ENCODE measurements around the gene HSP90AB1.

HSP90AB1 gene

GRCh38 chr6:44246663-44247337 lies at the start of gene HSP90AB1:
TSS of gene HSP90AB1 (plus strand) at chr6:44247101. CDS start at chr6:44248630, 1,529 bp downstream.
- DNase-seq (ENCODE audit: low spot score), result peak; percentile 97

- no peak for DNase-seq (ENCODE audit: low spot score)
Measured at GRCh38 chr6:44198684-44199083, 48.2 kb upstream of the HSP90AB1 start.

- DNase-seq (ENCODE audit: low spot score), result no peak
Measured at GRCh38 chr6:44199883-44200282, 47.0 kb upstream of the HSP90AB1 start.

- no peak for DNase-seq (ENCODE audit: low spot score)
Measured at GRCh38 chr6:44201200-44201599, 45.7 kb upstream of the HSP90AB1 start.

- no peak for DNase-seq (ENCODE audit: low spot score)
Measured at GRCh38 chr6:44201638-44202303, 45.1 kb upstream of the HSP90AB1 start.

GRCh38 chr6:44202332-44202971 lies 44.4 kb upstream of the HSP90AB1 start:
- no peak for DNase-seq (ENCODE audit: low spot score)

GRCh38 chr6:44202972-44203750 lies 43.7 kb upstream of the HSP90AB1 start:
- DNase-seq (ENCODE audit: low spot score), result no peak

- DNase-seq (ENCODE audit: low spot score), result no peak
Measured at GRCh38 chr6:44203955-44204354, 42.9 kb upstream of the HSP90AB1 start.

GRCh38 chr6:44207966-44208365 lies 38.9 kb upstream of the HSP90AB1 start:
- no peak for DNase-seq (ENCODE audit: low spot score)

GRCh38 chr6:44211284-44211683 lies 35.6 kb upstream of the HSP90AB1 start:
- no peak for DNase-seq (ENCODE audit: low spot score)

- DNase-seq (ENCODE audit: low spot score), result no peak
Measured at GRCh38 chr6:44214307-44214706, 32.6 kb upstream of the HSP90AB1 start.

GRCh38 chr6:44216677-44217331 lies 30.1 kb upstream of the HSP90AB1 start, which contains the start of gene MYMX:
TSS of gene MYMX (plus strand) at chr6:44216926. CDS start at chr6:44217472, 546 bp downstream.
- DNase-seq (ENCODE audit: low spot score), result no peak

GRCh38 chr6:44217332-44218143 lies 29.4 kb upstream of the HSP90AB1 start:
- DNase-seq (ENCODE audit: low spot score), result peak; percentile 19

- peak; percentile 46 for DNase-seq (ENCODE audit: low spot score)
Measured at GRCh38 chr6:44219053-44219814, 27.7 kb upstream of the HSP90AB1 start.

GRCh38 chr6:44219815-44220784 lies 26.8 kb upstream of the HSP90AB1 start:
- DNase-seq (ENCODE audit: low spot score), result no peak

GRCh38 chr6:44220913-44221290 lies 26.0 kb upstream of the HSP90AB1 start:
- DNase-seq (ENCODE audit: low spot score), result no peak

- peak; percentile 77 for DNase-seq (ENCODE audit: low spot score)
Measured at GRCh38 chr6:44221291-44221960, 25.5 kb upstream of the HSP90AB1 start.

GRCh38 chr6:44221961-44222335 lies 25.0 kb upstream of the HSP90AB1 start:
- DNase-seq (ENCODE audit: low spot score), result no peak

Data from pons (tissue), 1 donor.